ENCODE data around the gene NFASC.

- no peak for TF ChIP-seq CTCF (IDR thresholded peaks at IDR 0.05)
- no peak for TF ChIP-seq POLR2A (IDR thresholded peaks at IDR 0.05)
Measured at GRCh38 chr1:205032508-205032907, 161.8 kb downstream of the NFASC start.

All from adrenal gland (tissue), 5 donors.